CD8-positive, alpha-beta memory T cell (primary cell): ENCODE measurements around the gene CTNNAL1. TPM values are rescaled to one million over a fixed set of nuclear protein-coding genes. Genes with fewer than 3 reads are reported as not detected.

Experiments
- CTCF ChIA-PET: fragments of 350-600 bp; sonication (Branson Sonifier 250); formaldehyde crosslinking; loops from one replicate; lab custom pipeline; 2021; ENCODE audit warnings: antibody characterized with exemption; lab: Charles Lee
- POLR2A ChIA-PET: fragments of 350-600 bp; sonication (Branson Sonifier 250); formaldehyde crosslinking; loops from one replicate; lab custom pipeline; 2021; ENCODE audit warnings: antibody characterized with exemption; lab: Charles Lee
- DNase-seq, 5 donors: peaks; one replicate each; pipeline versions ENCODE4 v3.0.0 to v3.0.0-alpha.2; 2020 to 2022; ENCODE audit warnings: mixed read lengths in 1 of 5
- H3K27ac ChIP-seq: one replicate; pipeline ENCODE4 v1.7.0; 2013; ENCODE audit warnings: low read depth, mild to moderate bottlenecking, low read length, moderate library complexity
- H3K27me3 ChIP-seq: 2 replicates; pipeline ENCODE4 v1.7.0; 2013; ENCODE audit warnings: low read length, mild to moderate bottlenecking; ENCODE audit not compliant: insufficient read depth, poor library complexity, severe bottlenecking
- H3K36me3 ChIP-seq: 2 replicates; pipeline ENCODE4 v1.7.0; 2013; ENCODE audit warnings: mild to moderate bottlenecking, low read length, moderate library complexity; ENCODE audit not compliant: insufficient read depth
- H3K4me1 ChIP-seq: 2 replicates; pipeline ENCODE4 v1.7.0; 2013; ENCODE audit warnings: mild to moderate bottlenecking, low read length, moderate library complexity; ENCODE audit not compliant: insufficient read depth
- H3K4me3 ChIP-seq: 2 replicates; pipeline ENCODE4 v1.7.0; 2013; ENCODE audit warnings: mild to moderate bottlenecking, low read length
- H3K9me3 ChIP-seq: 2 replicates; pipeline ENCODE4 v1.7.0; 2013; ENCODE audit warnings: mild to moderate bottlenecking, low read length
- H3K27ac Mint-ChIP-seq, 8 donors: one replicate each; pipeline ENCODE4 v1.8.0; 2020 to 2021; ENCODE audit warnings: mixed read lengths in 8 of 8, mild to moderate bottlenecking in 6 of 8, inconsistent platforms in 3 of 8, moderate library complexity in 3 of 8
- H3K27me3 Mint-ChIP-seq, 2 donors: one replicate each; pipeline ENCODE4 v1.8.0; 2020 to 2021; ENCODE audit warnings: mixed read lengths in 2 of 2, mild to moderate bottlenecking in 1 of 2, moderate library complexity in 1 of 2
- H3K36me3 Mint-ChIP-seq, 3 donors: one replicate each; pipeline ENCODE4 v1.8.0; 2020 to 2021; ENCODE audit warnings: mixed read lengths in 3 of 3, inconsistent platforms in 1 of 3, mild to moderate bottlenecking in 1 of 3
- H3K4me1 Mint-ChIP-seq, 3 donors: one replicate each; pipeline ENCODE4 v1.8.0; 2020 to 2021; ENCODE audit warnings: mixed read lengths in 3 of 3, inconsistent platforms in 1 of 3, mild to moderate bottlenecking in 1 of 3
- H3K4me3 Mint-ChIP-seq, 7 donors: one replicate each; pipeline ENCODE4 v1.8.0; 2020 to 2021; ENCODE audit warnings: mixed read lengths in 7 of 7, mild to moderate bottlenecking in 6 of 7, moderate library complexity in 4 of 7, inconsistent platforms in 2 of 7
- H3K9me3 Mint-ChIP-seq, 5 donors: one replicate each; pipeline ENCODE4 v1.8.0; 2020 to 2022; ENCODE audit warnings: mixed read lengths in 5 of 5, mild to moderate bottlenecking in 3 of 5, moderate library complexity in 2 of 5, inconsistent platforms in 1 of 5
- polyA plus RNA-seq: library from polyadenylated mRNA; unstranded; fragments of 300-500 nt; fragmentation: Illumina TruSeq; gene quantifications from one replicate; pipeline ENCODE4 v1.2.3, GENCODE V29; 2021
- total RNA-seq, 2 experiments: library from RNA; stranded (reverse); gene quantifications; one replicate each; pipeline ENCODE4 v1.2.3, GENCODE V29; 2021

Gene CTNNAL1
- total and polyA plus RNA-seq, 3 experiments from 2014 or later: 1.4 to 22.0 (median 19.1) TPM

GRCh38 chr9:109036744-109037680 is 23.7 kb upstream of the CTNNAL1 start:
- Histone ChIP-seq H3K27ac (no peak overlapping the region), H3K4me3 (no peak overlapping the region), H3K27me3 (no peaks in the 10 kb centered on the region), H3K4me1 (no peaks in the 10 kb centered on the region), H3K9me3 (no peaks in the 10 kb centered on the region), H3K36me3 (peaks cover 9% of the 10 kb centered on the region)
- Mint-ChIP-seq H3K9me3 (no peaks in the 10 kb centered on the region), H3K36me3 (peaks cover 9 to 74% (median 19%) of the 10 kb centered on the region in 3 donors), H3K4me3 (no peak overlapping the region), H3K4me1 (peaks cover 0 to 3% (median 3%) of the 10 kb centered on the region in 3 donors), H3K27me3 (no peaks in the 10 kb centered on the region), H3K27ac (peak overlapping the region in 7 of 8 donors; percentile 2 to 47 (median 10))
- POLR2A ChIA-PET: no interaction called here
- no peak for DNase-seq
- CTCF ChIA-PET: no interaction called here

DNA sequence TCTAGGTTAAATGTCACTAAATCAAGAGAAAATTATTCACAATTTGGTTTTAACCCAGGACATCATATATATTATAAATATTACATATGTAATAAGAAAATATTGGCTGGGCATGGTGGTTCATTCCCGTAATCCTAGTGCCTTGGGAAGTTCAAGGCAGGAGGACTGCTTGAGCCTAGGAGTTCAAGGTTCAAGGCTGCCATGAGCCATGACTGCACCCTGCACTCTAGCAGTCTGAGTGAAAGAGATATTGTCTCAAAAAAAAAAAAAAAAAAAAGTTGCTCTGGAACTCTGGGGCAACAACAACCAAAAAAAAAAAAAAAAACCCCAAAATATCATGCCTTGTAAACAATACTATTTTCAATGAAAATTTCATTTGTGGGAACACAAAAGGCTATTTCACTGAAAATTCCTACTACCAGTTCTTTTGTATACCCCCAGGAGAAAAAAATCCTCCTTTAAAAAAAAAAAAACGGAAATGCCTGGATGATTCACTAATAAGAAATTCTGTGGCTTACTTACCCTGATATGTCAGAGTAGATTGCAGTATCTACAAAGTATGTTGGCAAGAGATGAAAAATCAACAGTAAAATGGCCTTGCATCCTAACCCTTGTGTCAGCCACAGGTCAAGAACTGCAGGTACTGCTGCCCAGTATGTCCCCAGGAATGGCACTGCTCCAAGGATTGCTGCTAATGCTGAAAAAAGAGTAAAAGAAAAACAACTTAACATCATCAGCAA is 22.6 kb upstream of the CTNNAL1 start:
- no peaks in the 10 kb centered on the region for H3K9me3 ChIP-seq
- H3K27ac ChIP-seq: no peak overlapping the region
- POLR2A ChIA-PET: no interaction called here
- no peak overlapping the region for H3K4me3 ChIP-seq
- H3K36me3 ChIP-seq: peaks cover 9% of the 10 kb centered on the region
- Mint-ChIP-seq H3K4me1 (peaks cover 0 to 3% (median 3%) of the 10 kb centered on the region in 3 donors), H3K27ac (peak overlapping the region in 1 of 8 donors; percentile 42), H3K36me3 (peaks cover 9 to 79% (median 19%) of the 10 kb centered on the region in 3 donors), H3K4me3 (no peak overlapping the region), H3K27me3 (no peaks in the 10 kb centered on the region), H3K9me3 (no peaks in the 10 kb centered on the region)
- no peaks in the 10 kb centered on the region for H3K27me3 ChIP-seq
- CTCF ChIA-PET: no interaction called here
- H3K4me1 ChIP-seq: no peaks in the 10 kb centered on the region
- no peak for DNase-seq

DNA sequence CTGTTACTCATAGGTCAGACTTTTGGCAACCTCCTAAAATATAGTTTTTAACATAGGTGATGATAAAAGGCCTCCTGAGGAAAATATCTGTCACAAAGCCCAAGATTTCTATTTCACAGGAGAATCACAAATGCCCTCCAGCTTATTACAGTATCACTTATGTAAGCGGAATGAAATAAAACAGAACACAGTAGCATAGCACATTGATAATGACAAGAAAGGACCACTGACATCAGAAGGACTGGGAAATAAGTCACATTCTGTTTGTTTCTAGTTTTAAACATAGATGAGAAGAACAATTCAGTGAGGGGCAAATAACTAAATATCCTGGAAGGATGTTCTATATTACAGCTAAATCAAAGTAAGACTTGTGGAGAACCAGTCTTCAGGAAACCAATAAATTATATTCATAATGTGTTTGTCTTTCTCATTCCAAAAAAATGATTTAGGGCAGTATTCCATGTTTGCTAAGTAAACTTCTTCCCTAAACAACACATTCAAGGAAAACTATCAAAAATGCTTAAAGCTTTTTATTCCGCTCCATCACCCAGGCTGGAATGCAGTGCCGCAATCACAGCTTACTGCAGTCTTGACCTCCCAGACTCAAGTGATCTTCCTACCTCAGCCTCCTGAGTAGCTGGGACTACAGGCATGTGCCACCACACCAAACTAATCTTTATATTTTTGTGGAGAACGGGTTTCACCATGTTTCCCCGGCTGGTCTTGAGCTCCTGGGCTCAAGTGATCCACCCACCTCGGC is 20.8 kb upstream of the CTNNAL1 start:
- Histone ChIP-seq H3K27ac (no peak overlapping the region), H3K36me3 (peaks cover 9% of the 10 kb centered on the region), H3K9me3 (no peaks in the 10 kb centered on the region), H3K4me3 (no peak overlapping the region), H3K27me3 (no peaks in the 10 kb centered on the region), H3K4me1 (no peaks in the 10 kb centered on the region)
- no peak for DNase-seq
- H3K4me1 Mint-ChIP-seq: peaks cover 0 to 3% (median 2%) of the 10 kb centered on the region in 3 donors
- H3K27me3 Mint-ChIP-seq: no peaks in the 10 kb centered on the region
- H3K9me3 Mint-ChIP-seq: no peaks in the 10 kb centered on the region
- CTCF ChIA-PET: interaction anchor here (0.6 kb wide), 1 partner anchor 54 kb away, joined by 3 read pairs; no protein-coding TSS in a partner anchor
- peaks cover 9 to 82% (median 17%) of the 10 kb centered on the region in 3 donors for H3K36me3 Mint-ChIP-seq
- H3K4me3 Mint-ChIP-seq: no peak overlapping the region
- H3K27ac Mint-ChIP-seq: peak overlapping the region in 1 of 8 donors; percentile 23
- POLR2A ChIA-PET: no interaction called here

DNA sequence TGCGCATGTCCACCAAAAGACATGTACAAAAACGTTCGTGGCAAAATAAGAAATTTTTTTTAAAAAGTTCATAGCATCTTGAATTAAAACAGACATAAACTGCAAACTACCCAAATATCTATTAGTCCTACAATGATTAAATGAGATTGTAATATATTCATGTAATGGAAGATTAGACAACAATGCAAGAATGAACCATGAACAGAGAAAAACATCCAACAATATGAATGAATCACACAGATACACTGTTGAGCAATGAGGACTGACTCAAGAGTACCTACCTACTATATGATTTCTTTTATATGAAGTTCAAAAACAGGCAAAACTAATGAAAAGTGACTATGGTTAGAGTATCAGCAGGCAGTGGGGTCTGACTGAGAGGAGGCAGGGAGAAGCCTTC is 17.9 kb upstream of the CTNNAL1 start:
- CTCF ChIA-PET: no interaction called here
- H3K9me3 Mint-ChIP-seq: no peaks in the 10 kb centered on the region
- POLR2A ChIA-PET: no interaction called here
- peaks cover 9 to 83% (median 12%) of the 10 kb centered on the region in 3 donors for H3K36me3 Mint-ChIP-seq
- H3K36me3 ChIP-seq: peaks cover 3% of the 10 kb centered on the region
- no peak overlapping the region for H3K27ac Mint-ChIP-seq
- no peak overlapping the region for H3K4me3 Mint-ChIP-seq
- no peaks in the 10 kb centered on the region for H3K9me3 ChIP-seq
- H3K27ac ChIP-seq: no peak overlapping the region
- H3K27me3 Mint-ChIP-seq: no peaks in the 10 kb centered on the region
- DNase-seq: no peak
- peaks cover 11 to 14% (median 12%) of the 10 kb centered on the region in 3 donors for H3K4me1 Mint-ChIP-seq
- H3K4me1 ChIP-seq: no peaks in the 10 kb centered on the region
- H3K27me3 ChIP-seq: no peaks in the 10 kb centered on the region
- no peak overlapping the region for H3K4me3 ChIP-seq

GRCh38 chr9:109030426-109030825 is 17.1 kb upstream of the CTNNAL1 start:
- CTCF ChIA-PET: no interaction called here
- H3K9me3 Mint-ChIP-seq: no peaks in the 10 kb centered on the region

DNA sequence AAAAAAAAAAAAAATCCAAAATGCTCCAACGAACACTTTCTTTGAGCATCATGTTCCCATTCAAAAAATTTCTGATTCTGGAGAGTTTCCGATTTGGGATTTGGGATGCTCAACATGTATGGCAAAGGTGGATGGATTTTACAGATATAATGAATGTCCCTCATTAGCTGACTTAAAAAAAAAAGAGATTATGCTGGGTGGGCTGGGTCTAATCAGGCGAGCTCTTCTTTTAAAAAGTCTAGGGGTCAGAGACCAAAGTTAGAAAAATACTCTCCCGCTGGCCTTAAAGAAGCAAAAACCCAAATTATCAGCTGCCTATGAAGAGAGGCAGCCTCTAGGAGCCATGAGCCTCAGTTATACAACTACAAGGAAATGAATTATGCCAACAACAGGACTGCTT is 15.2 kb upstream of the CTNNAL1 start:
- ChIA-PET POLR2A (no interaction called here), CTCF (no interaction called here)
- no peak overlapping the region for H3K27ac Mint-ChIP-seq
- H3K4me3 ChIP-seq: no peak overlapping the region
- peaks cover 4 to 85% (median 8%) of the 10 kb centered on the region in 3 donors for H3K36me3 Mint-ChIP-seq
- no peaks in the 10 kb centered on the region for H3K4me1 ChIP-seq
- no peaks in the 10 kb centered on the region for H3K9me3 ChIP-seq
- H3K27ac ChIP-seq: no peak overlapping the region
- no peaks in the 10 kb centered on the region for H3K9me3 Mint-ChIP-seq
- peaks cover 15 to 22% (median 18%) of the 10 kb centered on the region in 3 donors for H3K4me1 Mint-ChIP-seq
- H3K36me3 ChIP-seq: no peaks in the 10 kb centered on the region
- H3K27me3 Mint-ChIP-seq: no peaks in the 10 kb centered on the region
- DNase-seq: no peak
- H3K27me3 ChIP-seq: no peaks in the 10 kb centered on the region
- H3K4me3 Mint-ChIP-seq: no peak overlapping the region

More at GRCh38 chr9:109030426-109030825, 17.1 kb upstream of the CTNNAL1 start:
- H3K27ac ChIP-seq: no peak overlapping the region
- Mint-ChIP-seq H3K4me3 (no peak overlapping the region), H3K36me3 (peaks cover 9 to 83% (median 10%) of the 10 kb centered on the region in 3 donors), H3K4me1 (peaks cover 12 to 21% (median 12%) of the 10 kb centered on the region in 3 donors), H3K27ac (no peak overlapping the region), H3K27me3 (no peaks in the 10 kb centered on the region)
- POLR2A ChIA-PET: no interaction called here
- no peaks in the 10 kb centered on the region for H3K36me3 ChIP-seq
- no peaks in the 10 kb centered on the region for H3K4me1 ChIP-seq
- no peaks in the 10 kb centered on the region for H3K27me3 ChIP-seq
- no peaks in the 10 kb centered on the region for H3K9me3 ChIP-seq
- no peak for DNase-seq
- H3K4me3 ChIP-seq: no peak overlapping the region

DNA sequence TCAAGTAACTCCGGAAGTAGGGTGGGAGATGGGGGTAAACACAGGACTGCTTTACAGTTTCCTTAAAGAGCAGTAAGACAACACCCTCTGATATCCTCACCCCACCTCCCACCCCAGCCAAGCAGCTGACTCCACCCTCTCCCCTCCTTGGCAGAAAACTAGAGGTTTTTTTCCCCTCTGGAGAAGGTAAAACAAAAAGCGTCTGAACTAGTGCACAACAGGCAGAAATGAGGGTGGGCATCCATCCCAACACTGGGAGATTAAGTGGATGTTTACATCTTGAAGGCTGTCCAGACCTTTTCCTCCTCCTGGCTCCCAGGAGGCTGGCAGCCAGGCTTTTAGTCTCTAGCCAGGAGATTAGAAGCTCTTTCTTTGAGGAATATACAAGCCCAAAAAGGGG is 13.9 kb upstream of the CTNNAL1 start:
- POLR2A ChIA-PET: no interaction called here
- Mint-ChIP-seq H3K27me3 (no peaks in the 10 kb centered on the region), H3K4me1 (peaks cover 15 to 23% (median 22%) of the 10 kb centered on the region in 3 donors), H3K4me3 (no peak overlapping the region), H3K27ac (peak overlapping the region in 1 of 8 donors; percentile 61), H3K36me3 (peaks cover 0 to 85% (median 8%) of the 10 kb centered on the region in 3 donors), H3K9me3 (no peaks in the 10 kb centered on the region)
- CTCF ChIA-PET: no interaction called here
- Histone ChIP-seq H3K36me3 (no peaks in the 10 kb centered on the region), H3K27ac (no peak overlapping the region), H3K4me3 (no peak overlapping the region), H3K27me3 (no peaks in the 10 kb centered on the region), H3K4me1 (no peaks in the 10 kb centered on the region), H3K9me3 (no peaks in the 10 kb centered on the region)
- no peak for DNase-seq
